Mucosa of stomach (tissue), 1 donor: ENCODE results near the gene NAGLU.

ENCODE experiments used
- H3K27me3 ChIP-seq: one replicate; pipeline ENCODE4 v1.7.0; 2013; ENCODE audit warnings: mild to moderate bottlenecking, low read length; ENCODE audit not compliant: control insufficient read depth, insufficient read depth
- H3K36me3 ChIP-seq: one replicate; pipeline ENCODE4 v1.7.0; 2013; ENCODE audit warnings: low read length; ENCODE audit not compliant: control insufficient read depth, insufficient read depth
- H3K4me1 ChIP-seq: one replicate; pipeline ENCODE4 v1.7.0; 2013; ENCODE audit warnings: mild to moderate bottlenecking, low read length; ENCODE audit not compliant: control insufficient read depth, insufficient read depth
- H3K4me3 ChIP-seq: one replicate; pipeline ENCODE4 v1.7.0; 2013; ENCODE audit warnings: low read length
- H3K9ac ChIP-seq: one replicate; pipeline ENCODE4 v1.7.0; 2013; ENCODE audit warnings: mild to moderate bottlenecking, low read length, moderate library complexity
- H3K9me3 ChIP-seq: one replicate; pipeline ENCODE4 v1.7.0; 2013; ENCODE audit warnings: mild to moderate bottlenecking, low read length, moderate library complexity; ENCODE audit not compliant: control insufficient read depth
- donor health status: Pancreatic carcinoma.

The NAGLU gene

DNA sequence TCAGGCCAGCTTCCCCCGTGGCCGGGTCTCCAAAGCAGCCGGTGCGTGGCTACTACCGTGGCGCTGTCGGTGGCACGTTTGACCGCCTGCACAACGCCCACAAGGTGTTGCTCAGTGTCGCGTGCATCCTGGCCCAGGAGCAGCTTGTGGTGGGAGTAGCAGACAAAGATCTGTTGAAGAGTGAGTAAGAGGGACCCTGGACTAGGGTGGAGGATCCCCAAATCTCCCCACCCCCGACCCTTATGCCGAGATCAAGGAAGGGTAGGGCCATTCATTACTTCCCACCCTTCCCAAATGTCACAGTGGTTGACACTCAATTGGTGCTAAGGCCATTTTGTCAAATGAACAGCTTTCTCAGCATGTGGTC is 27.1 kb downstream of the NAGLU start:
- H3K9me3 ChIP-seq = no peaks in the 10 kb centered on the region
- H3K4me3 ChIP-seq = peak overlapping the region; percentile 53
- peaks cover 9% of the 10 kb centered on the region for H3K36me3 ChIP-seq
- peak overlapping the region; percentile 84 for H3K9ac ChIP-seq
- peaks cover 52% of the 10 kb centered on the region for H3K4me1 ChIP-seq
- H3K27me3 ChIP-seq = no peaks in the 10 kb centered on the region

- Histone ChIP-seq H3K9ac (peak overlapping the region; percentile 84), H3K4me3 (no peak overlapping the region), H3K4me1 (peaks cover 54% of the 10 kb centered on the region)
Measured at GRCh38 chr17:42563543-42563942, 27.5 kb downstream of the NAGLU start.

GRCh38 chr17:42563950-42564349 is 27.9 kb downstream of the NAGLU start:
- Histone ChIP-seq H3K4me3 (no peak overlapping the region), H3K9me3 (no peaks in the 10 kb centered on the region), H3K9ac (peak overlapping the region; percentile 84), H3K36me3 (peaks cover 17% of the 10 kb centered on the region), H3K4me1 (peaks cover 54% of the 10 kb centered on the region), H3K27me3 (no peaks in the 10 kb centered on the region)

More at GRCh38 chr17:42563543-42563942, 27.5 kb downstream of the NAGLU start:
- Histone ChIP-seq H3K9me3 (no peaks in the 10 kb centered on the region), H3K36me3 (peaks cover 13% of the 10 kb centered on the region), H3K27me3 (no peaks in the 10 kb centered on the region)

- Histone ChIP-seq H3K27me3 (no peaks in the 10 kb centered on the region), H3K4me3 (no peak overlapping the region), H3K4me1 (peaks cover 52% of the 10 kb centered on the region), H3K9ac (peak overlapping the region; percentile 13), H3K36me3 (peaks cover 27% of the 10 kb centered on the region), H3K9me3 (no peaks in the 10 kb centered on the region)
Measured at GRCh38 chr17:42564815-42565522, 28.9 kb downstream of the NAGLU start.

GRCh38 chr17:42565523-42566214 is 29.6 kb downstream of the NAGLU start:
- H3K9ac ChIP-seq = peak overlapping the region; percentile 83
- no peaks in the 10 kb centered on the region for H3K27me3 ChIP-seq
- H3K36me3 ChIP-seq = peaks cover 31% of the 10 kb centered on the region
- H3K4me3 ChIP-seq = no peak overlapping the region
- H3K4me1 ChIP-seq = peaks cover 56% of the 10 kb centered on the region
- no peaks in the 10 kb centered on the region for H3K9me3 ChIP-seq

GRCh38 chr17:42566215-42566882 is 30.3 kb downstream of the NAGLU start:
- Histone ChIP-seq H3K9me3 (no peaks in the 10 kb centered on the region), H3K27me3 (no peaks in the 10 kb centered on the region), H3K4me3 (peak overlapping the region; percentile 96), H3K36me3 (peaks cover 31% of the 10 kb centered on the region), H3K4me1 (peaks cover 60% of the 10 kb centered on the region), H3K9ac (peak overlapping the region; percentile 83)

GRCh38 chr17:42566883-42567573 is 31.0 kb downstream of the NAGLU start, which contains the start of gene MLX:
TSS of gene MLX (plus strand) at chr17:42567100. CDS start at chr17:42567125, 25 bp downstream.
- Histone ChIP-seq H3K4me1 (peaks cover 63% of the 10 kb centered on the region), H3K9me3 (no peaks in the 10 kb centered on the region), H3K36me3 (peaks cover 33% of the 10 kb centered on the region), H3K27me3 (no peaks in the 10 kb centered on the region), H3K9ac (peak within 1 kb of the TSS; percentile 83), H3K4me3 (peak within 1 kb of the TSS; percentile 96)

DNA sequence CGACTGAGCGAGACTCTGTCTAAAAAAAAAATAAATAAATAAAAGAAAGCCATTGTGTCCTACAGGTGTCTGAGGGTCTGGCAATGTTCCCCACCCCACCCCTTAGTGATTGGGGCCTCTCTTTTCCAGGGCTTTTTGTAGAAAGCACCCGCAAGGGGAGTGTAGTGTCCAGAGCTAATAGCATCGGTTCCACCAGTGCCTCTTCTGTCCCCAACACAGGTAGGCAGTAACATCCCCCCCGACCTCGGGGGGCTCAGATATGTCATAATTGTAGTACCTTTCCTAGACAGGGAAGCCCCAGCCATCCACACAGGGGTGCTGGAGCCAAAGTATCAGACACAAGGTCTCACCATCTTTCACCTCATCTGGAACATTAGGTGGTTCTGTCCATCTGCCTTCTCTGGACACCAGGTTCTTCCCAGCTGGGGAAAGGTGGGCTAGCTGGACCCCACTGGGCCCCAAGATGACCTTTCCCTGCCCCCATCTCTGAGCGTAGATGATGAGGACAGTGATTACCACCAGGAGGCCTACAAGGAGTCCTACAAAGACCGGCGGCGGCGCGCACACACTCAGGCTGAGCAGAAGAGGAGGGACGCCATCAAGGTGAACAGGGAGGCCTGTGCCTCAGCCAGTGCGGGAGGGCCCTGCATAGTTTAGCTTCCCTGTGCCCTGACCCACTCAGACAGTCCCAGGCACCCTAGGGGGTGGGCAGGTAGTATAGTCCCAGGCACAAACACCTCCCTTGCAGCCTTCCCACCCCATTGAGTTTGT is 32.5 kb downstream of the NAGLU start:
- peak overlapping the region; percentile 17 for H3K9ac ChIP-seq
- no peaks in the 10 kb centered on the region for H3K27me3 ChIP-seq
- H3K4me3 ChIP-seq = no peak overlapping the region
- H3K4me1 ChIP-seq = peaks cover 57% of the 10 kb centered on the region
- H3K9me3 ChIP-seq = no peaks in the 10 kb centered on the region
- peaks cover 45% of the 10 kb centered on the region for H3K36me3 ChIP-seq

DNA sequence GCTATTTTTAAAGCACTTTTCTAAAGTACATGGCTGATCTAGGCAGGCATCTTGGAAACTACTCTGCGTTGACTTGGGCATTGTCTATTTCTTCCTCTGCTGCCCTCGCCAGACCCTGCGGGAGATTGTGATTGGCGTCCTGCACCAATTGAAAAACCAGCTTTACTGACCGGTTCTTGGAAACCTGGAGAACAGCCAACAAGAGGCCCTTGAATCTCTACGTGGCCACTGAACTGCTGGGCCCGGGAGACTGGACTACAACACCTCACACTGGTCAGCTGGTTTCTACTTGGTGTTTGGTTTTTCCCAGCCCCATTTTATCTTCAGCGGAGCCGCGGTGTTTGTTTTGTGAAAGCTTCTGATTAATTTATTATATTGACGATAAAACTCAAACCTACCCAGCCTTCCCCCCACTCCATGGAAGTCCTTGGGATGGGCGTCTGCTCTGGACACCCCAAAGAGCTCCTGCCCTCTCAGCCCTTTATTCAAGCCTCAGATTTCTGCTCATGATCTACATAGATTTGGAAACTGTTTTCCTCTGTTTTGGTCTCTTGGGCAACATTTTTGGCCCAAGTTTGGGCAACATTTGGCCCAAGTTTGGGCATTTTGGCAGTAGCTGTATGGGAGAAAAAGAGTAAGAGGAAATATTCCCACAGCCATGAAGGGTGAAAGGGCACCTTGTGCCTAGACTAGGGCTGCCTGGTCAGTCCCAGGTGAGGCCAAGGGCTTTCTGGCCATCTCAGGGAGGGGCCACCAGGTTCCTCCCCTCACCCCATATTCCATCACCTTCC is 35.6 kb downstream of the NAGLU start:
- Histone ChIP-seq H3K4me3 (no peak overlapping the region), H3K9me3 (no peaks in the 10 kb centered on the region), H3K4me1 (peaks cover 39% of the 10 kb centered on the region), H3K9ac (no peak overlapping the region), H3K36me3 (peaks cover 36% of the 10 kb centered on the region), H3K27me3 (no peaks in the 10 kb centered on the region)

- Histone ChIP-seq H3K4me3 (no peak overlapping the region), H3K36me3 (peaks cover 36% of the 10 kb centered on the region), H3K9me3 (no peaks in the 10 kb centered on the region), H3K27me3 (no peaks in the 10 kb centered on the region), H3K9ac (no peak overlapping the region), H3K4me1 (peaks cover 39% of the 10 kb centered on the region)
Measured at GRCh38 chr17:42573095-42573494, 37.1 kb downstream of the NAGLU start.

- Histone ChIP-seq H3K9ac (no peak overlapping the region), H3K4me1 (peaks cover 33% of the 10 kb centered on the region), H3K9me3 (no peaks in the 10 kb centered on the region), H3K36me3 (peaks cover 23% of the 10 kb centered on the region), H3K4me3 (no peak overlapping the region), H3K27me3 (no peaks in the 10 kb centered on the region)
Measured at GRCh38 chr17:42574463-42574862, 38.4 kb downstream of the NAGLU start.
